CD4-positive, alpha-beta T cell treated with Interleukin-21 for 1 hour (primary cell): ENCODE results near the gene NAT8.
"Not testable (repeated sequence)": the region's sequence is repeated elsewhere in the genome, so short reads cannot be mapped to it uniquely, and the experiment has no call there.

Experiments
- DNase-seq: peaks from one replicate; pipeline ENCODE4 v3.0.0-alpha.2; 2020

NAT8 gene, protein sequence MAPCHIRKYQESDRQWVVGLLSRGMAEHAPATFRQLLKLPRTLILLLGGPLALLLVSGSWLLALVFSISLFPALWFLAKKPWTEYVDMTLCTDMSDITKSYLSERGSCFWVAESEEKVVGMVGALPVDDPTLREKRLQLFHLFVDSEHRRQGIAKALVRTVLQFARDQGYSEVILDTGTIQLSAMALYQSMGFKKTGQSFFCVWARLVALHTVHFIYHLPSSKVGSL

DNA sequence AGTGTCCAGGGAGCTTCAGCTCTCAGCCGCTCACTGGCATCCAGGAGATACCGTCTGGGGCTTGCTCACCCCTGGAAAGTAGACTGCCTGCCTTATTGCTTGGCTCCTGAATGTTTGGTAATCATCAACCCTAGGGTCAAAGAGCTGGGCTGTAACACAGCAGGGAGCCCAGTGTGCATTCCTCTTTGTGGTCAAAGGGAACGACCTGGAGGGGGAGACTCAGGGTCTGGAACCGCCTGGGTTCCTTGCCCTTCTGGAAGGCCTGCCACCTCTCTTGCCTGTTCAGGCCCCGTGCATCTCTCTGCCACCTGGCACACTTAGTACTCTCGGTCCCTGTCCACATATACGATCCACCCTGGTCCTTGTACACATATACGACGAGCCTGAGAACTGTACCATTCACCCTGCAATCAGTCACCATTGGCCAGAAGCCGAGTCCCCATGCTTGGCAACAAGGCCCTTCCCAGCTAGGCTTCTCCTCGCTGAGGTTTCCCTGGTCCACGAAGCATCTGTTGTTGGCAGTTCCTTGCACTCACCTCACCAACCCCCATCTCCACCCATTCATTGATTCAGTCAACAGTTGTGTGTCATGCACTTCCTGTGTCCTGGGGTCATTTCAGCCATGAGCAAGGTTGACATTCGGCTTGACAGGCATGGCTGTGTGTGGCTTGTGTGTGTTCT, at the start of gene NAT8:
NAT8 (minus strand) TSS at position 85 of the 681 bp plus-strand sequence. CDS start 794 bp downstream, outside the sequence.
- DNase-seq, result no peak

DNA sequence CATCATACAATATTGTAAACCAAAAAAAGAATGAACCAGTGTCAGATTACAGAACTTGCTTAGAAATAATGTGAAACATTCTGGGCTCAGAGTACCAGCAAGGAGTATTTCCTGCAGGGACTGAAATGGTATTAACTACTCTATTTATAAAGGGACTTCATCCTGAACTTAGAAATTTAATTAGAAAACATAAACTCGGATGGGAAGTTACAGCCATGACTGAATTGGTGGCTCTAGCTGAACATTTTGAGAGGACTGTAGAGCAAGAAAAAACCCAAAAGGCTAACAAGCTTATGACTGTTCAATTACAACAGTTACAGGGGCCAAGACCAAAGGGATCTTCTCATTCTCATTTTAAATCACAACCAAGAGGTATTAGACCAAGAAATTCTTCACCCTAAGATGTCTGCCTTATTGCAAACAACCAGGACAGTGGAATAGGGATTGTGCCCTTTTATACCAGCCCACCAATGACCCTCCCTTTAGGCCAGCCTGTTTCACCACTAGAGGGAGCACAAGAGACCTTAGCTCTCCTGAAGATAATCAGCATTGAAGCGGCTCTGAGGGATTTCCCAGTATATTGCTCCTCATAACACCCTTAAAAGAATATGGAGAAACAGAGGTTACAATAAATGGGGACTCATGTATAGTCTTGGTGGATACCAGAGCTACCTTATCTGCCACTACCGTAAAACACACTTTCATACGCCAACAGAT, 48.3 kb upstream of the NAT8 start:
- DNase-seq, result peak; percentile 31

DNA sequence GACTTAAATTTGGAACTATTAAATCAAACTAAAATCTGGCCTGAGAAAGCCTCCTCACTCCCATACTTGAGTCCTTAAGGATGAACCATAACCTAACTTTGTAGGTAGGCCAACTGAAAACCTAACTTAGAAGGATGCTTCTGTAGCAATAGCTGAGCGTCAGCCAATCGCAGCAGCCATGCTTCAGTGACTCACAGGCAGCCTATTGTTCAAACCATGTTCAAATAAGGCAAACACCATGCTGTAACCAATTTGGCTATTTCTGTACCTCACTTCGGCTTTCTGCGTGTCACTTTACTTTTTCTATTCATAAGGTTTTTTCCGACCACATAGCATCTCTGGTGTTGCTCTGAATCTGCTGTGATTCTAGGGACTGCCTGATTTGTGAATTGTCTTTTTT, 46.3 kb upstream of the NAT8 start:
- DNase-seq, result not testable (repeated sequence)

DNA sequence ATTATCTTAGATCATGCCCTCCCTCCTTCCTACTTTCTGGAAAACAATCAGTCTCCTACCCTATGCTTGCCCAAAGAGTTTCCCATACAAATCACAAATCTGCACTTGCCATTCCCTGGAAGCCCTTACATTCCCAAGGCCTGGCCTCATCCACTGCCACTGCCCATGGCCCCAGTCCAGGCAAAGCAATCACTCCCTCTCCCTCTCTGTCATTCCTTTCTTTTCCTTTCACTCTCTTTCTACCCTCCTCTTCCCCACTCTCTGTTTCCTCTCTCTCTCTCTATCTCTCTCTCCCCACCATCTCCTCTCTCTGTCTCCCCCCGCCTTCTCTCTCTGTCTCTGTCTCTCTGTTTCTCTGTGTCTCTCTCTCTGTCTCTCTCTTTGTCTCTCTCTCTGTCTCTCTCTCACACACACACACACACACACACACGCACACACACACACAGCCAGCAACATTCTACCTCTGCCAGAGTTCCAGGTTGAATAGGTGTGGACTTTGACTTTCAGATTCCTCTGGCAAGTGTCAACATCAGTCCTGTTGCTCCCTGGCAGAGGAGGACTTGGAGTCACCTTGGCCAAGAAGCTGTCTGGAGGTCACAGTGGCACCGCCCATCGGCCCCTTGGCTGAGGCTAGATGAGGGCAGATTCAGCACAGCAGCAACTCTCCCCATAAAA, 43.7 kb upstream of the NAT8 start:
- DNase-seq, result no peak

DNA sequence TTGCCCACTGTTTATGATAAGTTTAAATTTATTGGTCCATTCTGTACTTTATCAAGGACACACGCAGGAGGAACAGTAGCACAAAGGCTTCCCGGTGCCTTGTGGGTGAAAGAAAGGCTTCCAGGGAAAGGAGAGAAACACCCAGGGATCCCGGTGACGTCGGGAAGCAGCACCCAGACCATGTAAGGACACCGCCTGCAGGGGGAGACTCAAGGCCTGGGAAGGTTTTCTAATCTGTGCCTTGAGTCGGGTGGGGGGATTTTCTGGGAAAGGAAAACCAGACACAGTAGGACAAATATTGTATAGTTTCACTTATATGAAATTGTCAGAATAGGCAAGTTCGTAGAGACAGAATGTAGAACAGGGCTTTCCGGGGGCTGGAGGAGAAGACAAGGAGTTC, 42.7 kb upstream of the NAT8 start:
- DNase-seq, result not testable (repeated sequence)

DNA sequence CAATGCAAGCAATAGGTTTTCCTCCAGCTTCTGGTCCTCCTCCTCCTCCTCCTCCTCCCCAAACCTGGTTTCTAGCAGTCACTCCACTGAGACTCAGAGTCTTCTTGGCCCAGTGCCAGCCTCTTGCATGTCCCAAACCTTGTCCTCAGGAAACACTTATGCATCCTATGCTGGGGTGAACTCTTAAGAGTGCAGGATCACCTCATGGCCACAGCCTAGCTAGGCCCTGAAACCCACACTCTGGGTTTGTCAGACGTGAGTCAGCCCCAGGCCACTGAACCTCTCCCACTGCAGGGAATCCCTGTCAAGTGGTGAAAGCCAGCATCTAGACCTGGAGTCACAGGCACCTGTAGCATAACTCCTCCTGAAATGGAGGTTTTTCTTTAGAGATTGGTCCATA, 42.1 kb upstream of the NAT8 start:
- not testable (repeated sequence) for DNase-seq

DNA sequence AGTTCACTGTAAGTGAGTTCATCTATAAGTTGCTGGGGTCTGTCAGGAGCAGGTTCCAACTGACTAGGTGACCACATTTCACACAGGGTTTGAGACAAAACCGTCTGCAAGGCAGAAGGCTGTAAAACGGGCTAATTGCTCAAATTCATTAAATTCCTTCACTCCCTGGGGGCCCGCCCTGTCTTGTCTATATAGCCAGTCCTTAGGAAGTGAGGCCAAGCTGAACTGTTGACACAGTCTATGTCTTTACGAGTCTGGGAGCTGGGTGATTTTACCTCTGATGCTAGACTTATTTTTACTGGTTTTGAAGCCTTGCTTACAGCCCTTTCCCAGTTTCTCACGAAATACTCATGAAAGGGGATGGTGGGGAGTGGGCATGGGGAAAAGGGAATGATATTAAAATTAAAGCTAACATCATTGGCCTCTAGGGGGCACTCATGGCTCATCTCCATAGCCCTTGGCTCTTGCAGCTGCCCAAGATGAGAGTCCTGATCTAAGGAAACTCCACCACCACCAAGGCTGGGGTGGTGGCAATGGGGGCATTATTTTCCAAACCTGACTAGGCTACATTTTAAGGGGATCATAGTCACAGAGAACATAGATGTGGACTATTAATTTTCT, 37.8 kb upstream of the NAT8 start:
- peak; percentile 7 for DNase-seq

DNA sequence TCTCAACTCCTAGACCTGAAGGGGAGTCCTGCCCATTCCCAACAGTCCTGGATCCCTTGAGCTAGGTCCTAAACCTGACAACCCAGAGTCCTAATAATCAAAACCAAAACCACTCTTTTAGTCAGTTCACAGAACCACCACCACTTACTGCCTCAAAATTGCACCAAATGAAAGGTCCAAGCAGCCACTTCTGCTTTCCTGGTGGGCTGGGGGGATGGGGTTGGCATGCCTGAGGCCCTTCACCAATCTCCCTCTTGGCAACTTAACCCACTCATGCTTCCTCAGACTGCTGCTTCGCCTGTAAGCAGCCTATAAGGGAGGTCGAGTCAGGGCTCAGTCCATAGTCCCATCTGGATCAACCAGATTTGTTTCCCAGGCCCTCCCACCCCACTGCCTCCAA, 37.0 kb upstream of the NAT8 start:
- not testable (repeated sequence) for DNase-seq

DNA sequence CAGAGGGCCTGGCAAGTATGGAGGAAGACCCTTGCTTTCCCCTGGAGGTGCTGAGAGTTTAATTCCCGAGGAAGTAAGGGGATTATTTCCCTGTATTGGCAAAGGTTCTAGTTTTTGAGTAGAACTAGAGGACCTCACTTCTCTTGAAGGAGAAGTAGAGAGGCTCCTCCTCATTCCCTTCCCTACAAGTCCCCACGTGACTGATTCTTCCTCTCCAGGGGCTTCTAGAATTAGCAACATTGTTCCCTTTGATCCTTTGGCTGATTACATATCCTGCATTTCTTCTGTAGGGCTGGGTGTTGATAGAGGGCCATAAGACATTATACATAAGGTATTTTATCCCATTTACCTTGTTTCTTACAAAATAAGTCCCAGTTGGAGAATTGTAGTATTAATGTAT, 35.8 kb upstream of the NAT8 start:
- DNase-seq, result not testable (repeated sequence)

DNA sequence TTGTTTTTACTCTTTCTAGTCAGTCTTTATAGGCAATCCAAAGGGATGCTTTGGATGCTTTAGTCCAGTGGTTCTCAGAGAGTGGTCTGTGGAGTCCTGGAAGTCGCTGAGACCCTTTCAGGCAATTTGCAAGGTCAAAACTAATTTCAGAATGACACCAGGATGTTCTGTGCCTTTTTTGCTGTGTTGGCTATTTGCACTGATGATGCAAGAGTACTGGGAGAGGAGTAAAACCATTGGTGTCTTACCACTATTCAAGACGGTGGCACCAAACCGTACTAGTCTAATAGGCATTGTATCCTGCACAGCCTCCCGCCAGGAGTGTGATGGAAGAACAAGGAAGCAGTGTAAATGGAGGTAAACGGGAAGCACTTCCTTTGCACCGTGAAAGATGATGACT, 34.0 kb upstream of the NAT8 start:
- not testable (repeated sequence) for DNase-seq

DNA sequence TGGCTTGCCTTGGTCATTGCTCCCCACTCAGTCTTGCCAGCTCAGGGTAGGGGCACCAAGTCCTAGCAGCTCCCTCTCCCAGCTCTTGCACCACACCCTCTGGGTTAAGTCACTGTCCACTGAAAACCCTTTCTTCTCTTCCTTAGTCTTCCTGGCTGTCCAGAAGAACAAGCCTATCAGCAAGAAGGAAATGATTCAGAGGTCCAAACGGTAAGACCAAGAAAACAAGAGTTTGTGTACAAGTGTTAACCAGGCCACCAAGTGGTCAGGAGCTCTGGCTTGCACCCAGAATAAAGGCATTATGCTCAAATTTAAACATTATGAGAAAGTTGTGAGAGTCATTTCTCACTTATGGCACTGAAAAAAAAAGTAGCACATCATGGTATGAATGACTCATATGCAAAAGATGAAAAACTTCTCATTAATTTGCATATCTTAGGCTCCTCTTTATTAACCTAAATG, 32.5 kb upstream of the NAT8 start:
- not testable (repeated sequence) for DNase-seq

DNA sequence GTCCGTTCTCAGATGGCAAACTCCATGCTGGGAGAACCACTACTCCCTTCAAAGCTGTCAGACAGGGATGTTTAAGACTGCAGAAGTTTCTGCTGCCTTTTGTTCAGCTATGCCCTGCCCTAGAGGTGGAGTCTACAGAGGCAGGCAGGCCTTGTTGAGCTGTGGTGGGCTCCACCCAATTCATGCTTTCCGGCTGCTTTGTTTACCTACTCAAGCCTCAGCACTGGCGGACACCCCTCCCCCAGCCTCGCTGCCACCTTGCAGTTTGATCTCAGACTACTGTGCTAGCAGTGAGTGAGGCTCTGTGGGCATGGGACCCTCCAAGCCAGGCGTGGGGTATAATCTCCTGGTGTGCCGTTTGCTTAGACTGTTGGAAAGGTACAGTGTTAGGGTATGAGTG, 27.8 kb upstream of the NAT8 start:
- DNase-seq, result not testable (repeated sequence)

DNA sequence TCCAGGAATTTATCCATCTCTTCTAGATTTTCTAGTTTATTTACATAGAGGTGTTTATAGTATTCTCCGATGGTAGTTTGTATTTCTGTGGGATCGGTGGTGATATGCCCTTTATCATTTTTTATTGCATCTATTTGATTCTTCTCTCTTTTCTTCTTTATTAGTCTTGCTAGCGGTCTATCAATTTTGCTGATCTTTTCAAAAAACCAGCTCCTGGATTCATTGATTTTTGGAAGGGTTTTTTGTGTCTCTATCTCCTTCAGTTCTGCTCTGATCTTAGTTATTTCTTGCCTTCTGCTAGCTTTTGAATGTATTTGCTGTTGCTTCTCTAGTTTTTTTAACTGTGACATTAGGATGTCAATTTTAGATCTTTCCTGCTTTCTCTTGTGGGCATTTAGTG, 25.0 kb upstream of the NAT8 start:
- not testable (repeated sequence) for DNase-seq

DNA sequence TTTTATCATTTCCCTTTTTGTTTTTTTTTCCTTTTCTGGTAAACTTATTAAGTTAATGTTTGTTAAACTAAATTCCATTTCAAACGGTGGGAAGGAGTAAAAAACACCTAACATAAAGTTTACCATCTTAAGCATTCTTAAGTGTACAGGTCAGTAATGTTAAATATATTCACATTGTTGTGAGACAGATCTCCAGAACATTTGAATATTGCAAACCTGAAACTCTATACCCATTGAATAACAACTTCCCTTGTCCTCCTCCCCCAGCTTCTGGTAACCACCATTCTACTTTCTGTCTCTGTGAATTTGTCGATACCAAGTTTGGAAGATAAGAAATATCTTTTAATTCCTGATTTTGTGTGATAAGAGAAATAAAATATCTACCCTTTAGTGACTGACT, 12.0 kb upstream of the NAT8 start:
- DNase-seq, result no peak

DNA sequence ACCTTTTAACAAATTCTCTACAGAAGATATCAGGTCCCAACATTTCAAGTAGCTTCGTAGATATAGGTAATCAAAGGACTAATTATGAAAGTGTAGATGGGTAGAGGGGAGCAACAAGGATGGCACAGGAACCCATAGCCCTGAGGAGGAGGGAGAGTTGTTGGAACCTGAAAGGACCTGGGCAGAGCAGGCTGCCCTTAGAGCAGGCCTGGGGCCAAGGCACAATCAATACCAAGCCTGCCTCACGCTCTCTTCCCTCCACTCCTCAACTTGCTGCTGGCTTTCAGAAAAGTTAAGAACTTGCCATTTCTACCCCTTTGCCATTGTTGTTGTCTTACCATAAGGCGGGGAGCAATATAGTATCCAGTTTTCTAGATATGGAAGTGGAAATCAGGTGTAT, 10.1 kb upstream of the NAT8 start:
- DNase-seq, result no peak

DNA sequence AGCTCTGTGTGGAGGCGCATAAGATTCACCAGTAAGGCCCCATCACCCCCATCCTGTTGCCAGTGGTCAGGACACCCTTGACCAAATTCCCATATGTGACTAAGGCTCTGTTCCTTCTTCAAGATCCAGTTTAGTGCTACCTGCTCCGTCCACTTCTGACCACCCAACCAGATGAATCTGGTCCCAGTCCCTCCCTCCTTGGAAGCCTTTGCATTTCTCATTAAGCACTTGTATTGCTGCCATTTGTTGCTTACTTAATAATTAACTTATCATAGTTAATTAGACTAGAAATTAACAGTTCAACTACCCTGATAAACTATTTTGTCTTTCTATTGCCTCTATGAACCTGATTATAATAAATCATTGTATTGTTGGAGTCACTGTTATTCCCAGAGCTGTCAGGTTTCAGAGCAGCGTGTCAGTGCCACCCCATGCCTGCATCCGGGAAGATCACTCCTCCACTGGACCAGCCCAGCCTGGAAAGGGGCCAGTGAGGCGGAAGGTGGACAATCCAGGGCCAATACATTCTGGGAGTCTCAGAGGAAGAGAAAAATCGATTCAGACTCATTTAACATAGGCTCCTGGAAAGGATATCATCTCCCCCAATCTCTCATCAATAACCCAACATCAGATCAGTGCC, 9.5 kb upstream of the NAT8 start:
- no peak for DNase-seq

DNA sequence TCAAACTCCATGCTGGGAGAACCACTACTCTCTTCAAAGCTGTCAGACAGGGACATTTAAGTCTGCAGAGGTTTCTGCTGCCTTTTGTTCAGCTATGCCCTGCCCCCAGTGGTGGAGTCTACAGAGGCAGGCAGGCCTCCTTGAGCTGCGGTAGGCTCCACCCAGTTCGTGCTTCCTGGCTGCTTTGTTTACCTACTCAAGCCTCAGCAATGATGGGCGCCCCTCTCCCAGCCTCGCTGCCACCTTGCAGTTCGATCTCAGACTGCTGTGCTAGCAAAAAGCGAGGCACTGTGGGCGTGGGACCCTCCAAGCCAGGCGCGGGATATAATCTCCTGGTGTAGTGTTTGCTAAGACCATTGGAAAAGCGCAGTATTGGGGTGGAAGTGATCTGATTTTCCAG, 5.5 kb upstream of the NAT8 start:
- DNase-seq, result not testable (repeated sequence)

DNA sequence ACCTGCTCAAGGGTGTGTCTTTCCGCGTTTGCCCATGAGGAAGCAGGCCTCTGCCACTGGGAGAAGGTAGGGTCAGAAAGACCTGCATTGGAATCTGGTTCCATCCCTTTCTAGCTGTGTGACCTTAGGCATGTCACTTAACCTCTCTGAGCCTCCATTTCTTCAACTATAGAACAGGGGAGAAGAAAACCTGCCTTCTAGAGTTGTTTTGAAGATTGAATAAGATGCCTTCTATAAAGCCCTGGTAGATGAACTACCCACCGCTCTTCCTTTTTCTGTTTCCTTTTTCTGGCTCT, 507 bp downstream of the NAT8 start:
- no peak for DNase-seq

DNA sequence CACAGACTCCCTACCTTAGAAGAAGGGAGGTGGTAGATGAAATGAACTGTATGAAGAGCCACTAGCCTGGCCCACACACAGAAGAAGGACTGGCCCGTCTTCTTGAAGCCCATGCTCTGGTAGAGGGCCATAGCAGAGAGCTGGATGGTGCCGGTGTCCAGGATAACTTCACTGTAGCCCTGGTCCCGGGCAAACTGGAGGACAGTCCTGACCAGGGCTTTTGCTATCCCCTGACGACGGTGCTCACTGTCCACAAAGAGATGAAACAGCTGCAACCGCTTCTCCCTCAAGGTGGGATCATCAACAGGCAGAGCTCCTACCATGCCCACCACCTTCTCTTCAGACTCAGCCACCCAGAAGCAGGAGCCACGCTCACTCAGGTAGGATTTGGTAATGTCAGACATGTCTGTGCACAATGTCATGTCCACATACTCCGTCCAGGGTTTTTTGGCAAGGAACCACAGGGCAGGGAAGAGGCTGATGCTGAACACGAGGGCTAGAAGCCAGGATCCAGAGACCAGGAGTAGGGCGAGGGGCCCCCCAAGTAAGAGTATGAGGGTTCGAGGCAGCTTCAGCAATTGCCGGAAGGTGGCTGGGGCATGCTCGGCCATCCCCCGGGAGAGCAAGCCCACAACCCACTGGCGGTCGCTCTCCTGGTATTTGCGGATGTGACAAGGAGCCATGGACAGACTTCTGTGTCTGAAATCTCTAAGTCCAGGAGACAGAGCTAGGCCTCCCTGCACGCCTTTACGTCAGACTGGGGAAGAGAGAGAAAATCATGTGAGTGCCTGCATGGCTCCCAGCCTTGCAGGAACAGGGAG, 1.1 kb downstream of the NAT8 start:
- DNase-seq, result no peak

DNA sequence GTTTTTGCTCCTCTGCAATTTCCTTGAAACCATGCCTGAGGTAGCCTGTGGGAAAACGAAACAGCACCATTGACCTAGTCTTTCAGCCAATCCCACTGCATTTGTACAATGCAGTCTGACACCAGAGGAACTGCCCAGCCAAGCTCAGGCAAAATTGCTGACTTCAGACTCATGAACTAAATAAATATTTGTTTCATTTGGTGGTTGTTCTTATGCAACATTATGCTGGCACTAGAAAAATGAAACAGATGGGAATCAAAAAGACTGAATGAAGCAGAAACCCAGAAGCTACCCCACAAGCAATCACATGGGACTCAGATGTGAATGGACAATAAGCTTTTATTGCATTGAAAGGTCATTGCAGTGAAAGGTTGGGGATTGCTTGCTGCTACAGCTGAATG, 1.7 kb downstream of the NAT8 start:
- no peak for DNase-seq

DNA sequence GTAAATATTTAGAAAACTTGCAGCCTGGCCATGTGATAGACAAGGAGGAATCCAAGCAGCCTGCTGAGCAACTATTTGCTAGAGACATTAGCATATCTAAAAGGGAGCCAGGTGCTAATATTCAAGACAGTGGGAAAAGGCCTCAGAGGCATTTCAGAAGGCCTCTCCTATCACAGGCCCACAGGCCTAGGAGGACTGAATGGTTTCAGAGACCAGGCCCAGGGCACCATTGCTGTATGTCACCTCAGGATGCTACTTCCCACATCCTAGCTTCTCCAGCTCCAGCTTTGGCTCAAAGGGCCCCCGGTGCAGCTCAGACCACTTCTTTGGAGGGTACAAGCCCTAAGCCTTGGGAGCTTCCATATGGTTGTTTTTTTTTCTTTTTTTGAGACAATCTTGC, 3.8 kb downstream of the NAT8 start:
- DNase-seq, result no peak

DNA sequence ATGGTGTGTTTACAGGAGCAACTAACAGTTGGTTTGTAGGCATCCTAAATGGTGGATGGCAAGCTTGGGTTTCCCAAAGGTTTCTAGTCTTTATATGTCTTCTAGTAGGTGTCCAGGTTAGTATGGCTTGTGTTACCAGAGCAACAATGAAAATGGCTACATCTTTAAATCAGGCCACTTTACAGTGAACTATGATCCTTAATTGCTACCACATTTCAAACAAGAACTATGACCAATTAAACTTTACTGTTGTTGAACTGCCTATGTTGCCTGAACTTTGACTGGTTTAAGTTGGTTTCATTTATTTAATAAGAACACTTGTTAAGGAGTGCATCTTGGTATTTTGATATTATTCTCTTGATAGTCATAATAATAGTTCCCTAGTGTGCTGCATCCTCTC, 5.2 kb downstream of the NAT8 start:
- DNase-seq, result not testable (repeated sequence)
